ENCODE data around the gene COL8A1. TPM values are rescaled to one million over a fixed set of nuclear protein-coding genes. Genes with fewer than 3 reads are reported as not detected.

The COL8A1 gene
- total and polyA plus RNA-seq, 9 of the 15 experiments (the other 6 are each of a cell fraction or from before 2014, with no cell fraction given): 0.07 TPM; not detected in 8

DNA sequence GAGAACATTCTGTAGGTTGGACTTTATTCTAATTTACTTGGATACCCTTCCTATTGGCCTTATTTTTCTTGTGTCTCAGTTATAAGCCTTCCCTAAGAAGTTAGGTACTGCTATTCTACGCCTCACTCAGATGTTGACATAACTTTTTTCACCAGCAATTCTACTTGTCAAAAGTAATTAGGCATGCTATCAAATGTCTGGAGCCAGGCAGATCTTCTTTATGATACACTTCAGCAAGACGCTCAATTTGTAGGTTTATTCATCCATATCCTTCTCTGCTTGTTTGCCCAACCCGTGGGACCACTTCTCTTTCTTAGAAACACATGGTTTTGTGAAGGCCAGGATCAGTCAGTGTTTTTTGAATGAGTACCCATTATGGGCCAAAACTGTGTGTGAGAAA lies 36.2 kb upstream of the COL8A1 start:
- no peak overlapping the region for H3K4me2 ChIP-seq (ENCODE audit: insufficient read depth, low read length)
- ATAC-seq: no peak
- CTCF ChIA-PET (ENCODE audit: low intra/inter-chr PET ratio): no interaction called here
- H3K9me3 ChIP-seq (replicated peaks; ENCODE audit: control insufficient read depth, insufficient read depth, low read depth, low read length): no peaks in the 10 kb centered on the region
- H3K4me3 ChIP-seq: no peak overlapping the region
- no peaks in the 10 kb centered on the region for H3K9me1 ChIP-seq (ENCODE audit: control insufficient read depth, insufficient read depth, low read length)
- H4K20me1 ChIP-seq (replicated peaks; ENCODE audit: control insufficient read depth, insufficient read depth, low read length): no peaks in the 10 kb centered on the region
- DNase-seq (ENCODE audit: extremely low read depth in 1 of 4, low spot score in 3 of 4): no peak
- no peaks in the 10 kb centered on the region for H3K4me1 ChIP-seq (replicated peaks in 1 of 2; ENCODE audit: control insufficient read depth in 2 of 2, insufficient read depth in 2 of 2, low read length in 2 of 2)
- H3K79me2 ChIP-seq (ENCODE audit: control insufficient read depth, insufficient read depth, low read length): no peaks in the 10 kb centered on the region
- no peaks in the 10 kb centered on the region for H3K36me3 ChIP-seq (ENCODE audit: control insufficient read depth, insufficient read depth, low read length)
- H3K27me3 ChIP-seq (ENCODE audit: control insufficient read depth in 2 of 2, insufficient read depth in 2 of 2, low read length in 2 of 2): no peaks in the 10 kb centered on the region
- BruUV-seq (replicated peaks): no TSS peak
- intact Hi-C loops (cut with micrococcal nuclease) (no loop called here), in situ Hi-C loops (cut with MboI) (no loop called here)
- no peak overlapping the region for H2AFZ ChIP-seq (ENCODE audit: low read depth, low read length)
- WGBS (ENCODE audit: insufficient coverage, low coverage, missing lambda C conversion rate): 0% methylated on average over 3 of the region's 3 CpGs
- no peak overlapping the region for H3K9ac ChIP-seq (ENCODE audit: insufficient read depth in 1 of 2, low read depth in 2 of 2, low read length in 2 of 2)
- no peak overlapping the region for H3K27ac ChIP-seq (ENCODE audit: extremely low read depth, low read depth, low read length)
- FAIRE-seq: no peak
- TF ChIP-seq SRSF9 (IDR thresholded peaks at IDR 0.05; ENCODE audit: borderline replicate concordance, low read depth, low read length): no peak
- no peak for TF ChIP-seq ARID1B (IDR thresholded peaks at IDR 0.05)
- TF ChIP-seq EP400 (IDR thresholded peaks at IDR 0.05): no peak
- TF ChIP-seq EWSR1 (IDR thresholded peaks at IDR 0.05; ENCODE audit: borderline replicate concordance, low read depth, partially characterized antibody): no peak
- no peak for TF ChIP-seq JUND (IDR thresholded peaks at IDR 0.05; ENCODE audit: borderline replicate concordance, low read depth, low read length)
- TF ChIP-seq JUND (tag; IDR thresholded peaks at IDR 0.05; ENCODE audit: borderline replicate concordance, low read depth, low read length): no peak
- no peak for TF ChIP-seq HDAC6 (IDR thresholded peaks at IDR 0.05; ENCODE audit: low read depth, low read length)
- TF ChIP-seq NFRKB (IDR thresholded peaks at IDR 0.05; ENCODE audit: low read depth): no peak
- TF ChIP-seq ELF1 (tag; IDR thresholded peaks at IDR 0.05): no peak
- no peak for TF ChIP-seq ZNF311 (CRISPR knock-in tag; IDR thresholded peaks at IDR 0.05)
- TF ChIP-seq ZNF23 (CRISPR knock-in tag; IDR thresholded peaks at IDR 0.05): no peak
- no peak for TF ChIP-seq ZNF263 (CRISPR knock-in tag; IDR thresholded peaks at IDR 0.05; ENCODE audit: borderline replicate concordance)
- no peak for TF ChIP-seq SMAD4 (CRISPR knock-in tag; conservative IDR thresholded peaks at IDR 0.05)
- TF ChIP-seq NR3C1 (CRISPR knock-in tag; IDR thresholded peaks at IDR 0.05): no peak
- no peak for TF ChIP-seq ZNF778 (CRISPR knock-in tag; IDR thresholded peaks at IDR 0.05)
- no peak for TF ChIP-seq TSC22D4 (tag; IDR thresholded peaks at IDR 0.05)
- no peak for TF ChIP-seq POLR2B (IDR thresholded peaks at IDR 0.05; ENCODE audit: low read depth, partially characterized antibody)
- POLR2A ChIA-PET: no interaction called here
